HG03064 (cell line): Measurements from ENCODE around the gene BLOC1S6.
A peak's percentile ranks its signal among the peaks of the same experiment; 100 is the strongest.
"Not testable (repeated sequence)": the region's sequence is repeated elsewhere in the genome, so short reads cannot be mapped to it uniquely, and the experiment has no call there.

Source experiments
- ATAC-seq: cut with Tn5 transposase; IDR thresholded peaks from one replicate; pipeline ENCODE4 v1.9.1; 2021; ENCODE audit warnings: low read depth; ENCODE audit not compliant: unreplicated experiment

BLOC1S6 gene

DNA sequence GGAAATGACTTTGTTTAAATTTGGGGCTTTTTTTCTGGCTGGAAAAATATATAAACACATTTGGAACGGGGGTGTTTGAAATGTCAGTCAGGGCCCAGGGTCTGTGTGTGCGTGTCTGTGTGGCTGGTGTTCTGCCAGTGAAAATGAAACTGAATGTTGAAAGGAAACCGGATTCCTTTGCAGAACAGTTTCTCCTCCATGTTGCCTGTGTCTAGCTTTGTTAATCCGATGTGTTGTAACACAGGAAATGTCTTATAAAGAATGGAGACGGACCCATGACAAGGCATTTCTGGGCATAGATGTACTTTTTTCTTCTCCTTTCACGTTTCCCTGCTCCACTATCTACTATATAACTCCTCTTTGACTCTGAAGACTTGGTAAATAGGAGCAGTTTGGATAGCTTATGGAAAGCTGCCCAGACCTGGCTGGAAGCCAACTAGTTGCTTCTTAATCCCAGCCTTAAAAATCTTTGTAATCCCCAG is 50.4 kb downstream of the BLOC1S6 start:
- peak; percentile 43 for ATAC-seq

DNA sequence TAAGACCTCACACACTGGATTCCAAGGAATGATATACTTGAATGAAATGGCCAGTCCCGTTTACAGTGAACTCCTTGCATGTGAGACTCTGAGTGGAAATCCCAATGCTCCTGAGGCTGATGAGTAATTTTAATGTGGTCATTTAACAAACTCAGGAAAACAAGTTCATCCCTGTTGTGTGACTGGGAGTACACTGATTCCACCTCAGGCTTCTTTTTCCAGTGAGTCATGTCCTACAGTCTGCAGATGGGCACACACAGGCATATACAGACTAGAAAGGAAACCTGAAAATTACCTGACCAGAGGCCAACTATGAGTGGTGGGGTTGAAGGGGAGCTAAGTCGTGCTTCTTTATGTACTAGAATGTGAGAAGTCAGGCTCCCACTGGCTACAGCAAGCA is 53.4 kb downstream of the BLOC1S6 start:
- no peak for ATAC-seq

DNA sequence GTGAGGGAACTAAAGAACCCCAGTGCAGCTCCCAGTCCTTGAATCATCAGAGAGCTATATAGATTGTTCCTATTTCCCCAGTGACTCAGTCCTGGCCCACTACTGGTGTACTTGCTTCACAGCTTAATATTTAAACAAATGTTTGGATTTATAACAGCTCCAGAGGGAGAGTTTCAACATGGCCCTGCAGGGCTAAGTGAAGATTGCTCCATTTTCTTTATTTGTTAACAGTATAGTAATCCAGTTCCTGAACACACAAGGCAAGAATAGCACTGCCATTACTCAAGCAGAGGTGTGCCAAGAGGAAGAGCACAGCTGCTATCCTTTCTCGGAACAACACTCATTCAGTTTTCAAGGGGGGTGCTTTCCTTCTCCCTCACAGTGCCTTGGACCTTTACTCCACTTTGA is 54.2 kb downstream of the BLOC1S6 start:
- no peak for ATAC-seq

DNA sequence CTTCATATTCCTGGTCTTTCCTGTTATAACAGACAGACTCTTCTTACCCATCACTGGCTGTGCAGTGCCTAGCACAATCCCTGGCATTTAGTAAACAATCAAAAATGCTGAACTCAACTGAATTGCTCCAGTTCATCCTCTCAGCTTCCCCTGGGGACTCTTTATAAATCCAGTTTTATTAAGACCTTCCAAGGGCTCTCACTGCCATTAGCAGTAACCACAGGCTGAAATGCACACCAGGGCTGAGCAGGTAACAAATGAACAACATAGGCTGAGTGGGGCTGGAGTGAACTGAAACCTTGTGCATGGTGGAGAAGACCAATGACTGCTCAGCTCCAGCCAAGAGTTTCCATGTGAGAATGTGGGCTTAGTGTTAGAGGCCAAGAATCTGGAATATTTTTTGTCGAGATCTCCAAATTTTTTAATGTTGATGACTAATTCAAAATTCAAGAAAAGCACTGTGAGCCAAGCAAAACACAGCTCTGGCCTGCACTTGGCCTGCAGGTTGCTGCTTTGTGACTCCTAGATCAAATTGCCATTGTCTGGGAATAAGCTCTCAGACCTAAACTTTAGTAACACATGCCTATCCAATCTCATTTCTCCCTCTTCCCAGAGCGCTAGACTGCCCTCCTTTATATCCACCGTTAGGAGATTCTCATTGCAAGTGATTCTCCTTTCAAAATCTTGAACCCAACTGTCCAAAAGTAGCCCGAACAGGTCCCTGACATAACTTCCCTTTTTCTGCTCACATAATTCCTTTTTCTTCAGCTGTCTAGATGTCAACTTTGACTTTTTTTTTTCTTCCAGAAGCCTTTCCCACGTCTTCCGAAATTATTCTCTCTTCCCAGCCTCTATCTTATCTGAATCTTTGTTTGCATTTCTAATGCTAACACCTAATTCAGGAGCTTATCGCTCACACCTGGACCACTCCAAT is 55.1 kb downstream of the BLOC1S6 start:
- no peak for ATAC-seq

DNA sequence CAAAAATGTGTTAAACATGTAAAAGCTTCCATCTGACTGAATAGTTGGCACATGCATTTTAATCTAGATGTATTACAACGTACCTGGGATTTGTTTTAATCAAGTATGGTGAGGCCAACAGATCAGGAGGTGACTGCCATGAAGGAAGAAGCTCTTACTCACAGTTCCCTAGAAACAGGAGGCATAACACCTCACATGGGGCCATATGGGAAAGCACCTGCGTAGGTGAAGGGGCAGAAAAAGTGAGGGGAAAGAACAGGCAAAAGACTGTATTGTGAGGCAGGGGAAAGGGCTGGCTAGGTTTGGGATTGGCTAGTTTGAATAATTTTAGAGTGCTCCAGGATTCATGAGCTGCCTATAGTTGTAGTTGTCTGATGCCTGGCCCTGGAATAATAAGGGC is 57.3 kb downstream of the BLOC1S6 start:
- no peak for ATAC-seq

DNA sequence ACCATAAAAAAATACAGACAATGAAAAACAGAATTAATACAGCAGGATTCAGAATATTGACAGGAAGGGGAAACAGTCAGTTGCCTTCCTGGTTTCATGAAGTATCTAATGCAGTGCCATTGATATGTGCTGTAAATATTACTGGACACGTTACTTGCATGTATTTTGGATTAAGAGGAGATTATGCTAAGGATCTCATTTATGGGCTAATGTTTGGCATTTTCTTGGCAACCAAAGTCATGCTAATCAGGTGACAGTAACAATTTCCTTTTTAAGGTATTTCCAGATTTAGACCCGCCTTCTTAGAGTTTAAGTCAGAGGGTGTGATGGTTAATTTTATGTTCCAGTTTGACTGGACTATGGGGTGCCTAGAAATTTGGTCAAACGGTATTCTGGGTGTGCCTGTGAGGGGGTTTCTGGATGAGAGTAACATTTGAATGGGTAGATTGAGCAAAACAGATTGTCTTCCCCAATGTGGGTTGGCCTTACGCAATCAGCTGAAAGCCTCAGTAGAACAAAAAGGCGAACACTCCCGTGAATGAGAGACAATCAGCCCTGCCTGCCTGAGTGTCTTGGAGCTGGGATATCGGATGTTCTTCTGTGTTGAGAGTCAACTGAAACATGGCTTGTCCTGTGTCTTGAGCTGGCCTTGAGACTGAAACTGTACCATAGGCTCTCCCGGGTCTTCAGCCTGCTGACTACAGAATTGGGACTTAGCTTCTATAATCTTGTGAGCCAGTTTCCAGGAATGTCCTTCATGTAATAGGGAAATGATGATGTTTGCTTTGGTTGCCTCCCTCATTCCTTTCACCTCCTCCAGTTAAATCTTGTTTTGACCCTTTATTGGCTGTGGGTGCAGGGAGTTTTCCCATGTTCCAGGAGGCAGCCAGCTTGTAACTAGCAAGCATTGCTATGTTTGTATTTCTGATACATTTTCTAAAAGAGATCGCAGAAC is 58.1 kb downstream of the BLOC1S6 start:
- no peak for ATAC-seq

DNA sequence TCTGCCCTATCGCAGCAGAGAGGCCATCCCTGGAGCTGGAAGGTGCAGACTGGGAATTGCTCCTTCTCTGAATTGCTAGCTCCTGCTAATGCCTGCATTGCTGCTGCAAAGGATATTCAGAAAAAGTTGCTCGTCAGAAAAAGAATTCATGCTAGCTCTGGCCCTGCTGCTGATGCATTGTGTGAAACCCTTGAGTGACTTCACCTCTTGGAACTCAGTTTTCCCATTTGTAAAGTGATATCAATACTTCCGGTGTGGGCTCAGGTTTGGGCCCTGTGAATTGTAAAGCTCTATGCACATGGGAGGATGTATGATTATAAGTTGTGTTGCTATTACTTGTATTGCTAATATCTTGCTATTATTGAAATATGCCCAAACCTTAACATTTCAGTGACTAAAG is 59.0 kb downstream of the BLOC1S6 start:
- ATAC-seq = no peak

DNA sequence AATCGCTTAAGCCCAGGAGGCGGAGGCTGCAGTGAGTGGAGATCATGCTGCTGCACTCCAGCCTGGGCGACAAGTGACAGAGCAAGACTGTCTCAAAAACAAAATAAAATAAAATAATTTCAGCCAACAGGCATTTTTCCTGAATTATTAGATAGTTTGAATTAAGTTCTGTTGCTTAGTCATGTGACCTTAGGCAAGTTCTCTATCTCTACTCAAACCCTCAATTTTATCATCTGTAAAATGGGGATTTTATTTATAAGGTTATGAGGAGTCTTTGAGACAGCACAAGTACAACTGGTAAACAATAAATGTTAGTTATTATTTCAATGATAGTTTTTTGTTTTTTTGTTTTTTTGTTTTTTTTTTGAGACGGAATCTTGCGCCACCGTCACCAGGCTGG is 60.6 kb downstream of the BLOC1S6 start:
- no peak for ATAC-seq

DNA sequence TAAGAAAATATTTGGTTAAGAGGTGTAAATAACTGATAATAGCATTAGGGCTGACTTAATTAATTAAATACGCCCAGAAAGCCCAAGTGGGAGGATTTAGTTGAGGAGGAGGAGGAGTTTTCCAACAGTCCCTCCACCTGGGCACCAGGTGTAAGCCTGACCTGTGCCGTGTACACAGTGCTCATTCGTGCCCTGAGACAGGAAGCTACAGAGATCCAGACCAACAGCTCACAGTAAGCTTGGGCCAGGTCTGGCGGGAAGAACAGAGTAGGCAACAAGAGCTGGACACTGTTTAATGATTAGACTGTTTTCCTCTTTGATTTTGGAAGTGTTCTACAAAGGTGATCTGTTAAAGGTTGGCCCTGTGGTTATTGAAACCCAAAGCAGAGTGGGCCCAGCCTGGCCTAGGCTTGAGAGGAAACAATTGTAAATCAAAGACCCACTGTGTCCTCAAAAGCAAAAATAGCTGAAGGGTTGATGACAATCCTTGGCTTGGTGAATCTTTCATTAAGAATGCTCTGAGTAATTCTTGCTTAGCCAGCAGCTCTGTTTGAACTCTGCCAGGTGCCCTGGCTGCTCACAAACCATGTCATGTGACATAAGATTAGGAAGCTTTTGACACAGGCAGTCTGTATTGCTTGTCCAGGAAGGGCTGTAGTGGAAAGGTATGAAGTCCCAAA is 61.5 kb downstream of the BLOC1S6 start:
- ATAC-seq = no peak

DNA sequence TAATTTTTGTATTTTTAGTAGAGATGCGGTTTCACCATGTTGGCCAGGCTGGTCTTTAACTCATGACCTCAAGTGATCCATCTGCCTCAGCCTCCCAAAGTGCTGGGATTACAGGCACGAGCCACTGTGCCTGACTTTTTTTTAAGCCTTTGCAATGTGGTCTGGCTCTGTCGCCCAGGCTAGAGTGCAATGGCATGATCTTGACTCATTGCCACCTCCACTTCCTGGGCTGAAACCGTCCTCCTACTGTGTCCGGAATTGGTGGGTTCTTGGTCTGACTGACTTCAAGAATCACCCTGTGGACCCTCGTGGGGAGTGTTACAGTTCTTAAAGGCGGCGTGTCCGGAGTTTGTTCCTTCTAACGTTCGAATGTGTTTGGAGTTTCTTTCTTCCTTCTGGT is 62.8 kb downstream of the BLOC1S6 start:
- not testable (repeated sequence) for ATAC-seq

DNA sequence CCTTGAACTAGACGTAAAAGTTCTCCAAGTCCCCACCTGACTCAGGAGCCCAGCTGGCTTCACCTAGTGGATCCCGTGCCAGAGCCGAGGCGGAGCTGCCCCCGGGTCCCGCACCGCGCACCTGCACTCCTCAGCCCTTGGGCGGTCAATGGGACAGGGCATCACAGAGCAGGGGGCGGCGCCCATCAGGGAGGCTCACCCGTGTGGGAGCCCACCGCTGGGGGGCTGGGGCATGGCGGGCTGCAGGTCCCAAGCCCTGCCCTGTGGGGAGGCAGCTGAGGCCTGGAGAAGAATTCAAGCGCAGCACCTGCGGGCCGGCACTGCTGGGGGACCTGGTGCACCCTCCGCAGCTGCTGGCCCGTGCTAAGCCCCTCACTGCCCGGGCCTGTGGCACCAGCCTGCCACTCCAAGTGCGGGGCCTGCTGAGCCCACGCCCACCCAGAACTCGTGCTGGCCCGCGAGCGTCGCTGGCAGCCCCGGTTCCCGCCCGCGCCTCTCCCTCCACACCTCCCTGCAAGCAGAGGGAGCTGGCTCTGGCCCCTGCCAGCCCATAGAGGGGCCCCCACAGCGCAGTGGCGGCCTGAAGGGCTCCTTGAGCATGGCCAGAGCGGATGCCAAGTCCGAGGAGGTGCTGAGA is 63.8 kb downstream of the BLOC1S6 start:
- ATAC-seq = no peak

DNA sequence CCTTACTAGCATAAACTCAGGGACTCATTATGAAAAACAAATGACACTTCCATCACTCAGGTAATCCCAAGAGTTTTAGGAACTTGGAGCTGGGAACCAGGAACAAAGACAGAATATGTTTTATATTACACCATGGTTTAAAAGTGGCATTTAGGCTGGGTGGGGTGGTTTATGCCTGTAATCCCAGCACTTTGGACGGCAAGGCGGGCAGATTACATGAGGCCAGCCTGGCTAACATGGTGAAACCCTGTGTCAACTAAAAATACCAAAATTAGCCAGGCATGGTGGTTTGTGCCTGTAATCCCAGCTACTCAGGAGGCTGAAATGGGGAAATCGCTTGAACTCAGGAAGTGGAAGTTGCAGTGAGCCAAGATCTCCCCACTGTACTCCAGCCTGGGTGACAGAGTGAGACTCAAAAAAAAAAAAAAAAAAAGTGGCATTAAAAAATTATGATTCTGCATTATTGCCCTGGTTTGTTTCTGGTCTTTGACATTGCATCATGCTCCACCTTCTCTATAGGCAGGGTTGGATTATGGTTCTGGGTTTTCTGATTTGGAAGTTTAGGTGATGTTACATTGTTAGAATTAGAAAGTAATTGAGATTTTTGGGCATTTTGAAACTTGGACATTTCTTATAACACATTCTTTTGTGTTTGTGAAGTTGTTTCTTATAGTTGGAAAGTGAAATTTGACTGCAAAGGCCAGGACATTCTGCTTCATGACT is 66.7 kb downstream of the BLOC1S6 start:
- ATAC-seq = no peak

DNA sequence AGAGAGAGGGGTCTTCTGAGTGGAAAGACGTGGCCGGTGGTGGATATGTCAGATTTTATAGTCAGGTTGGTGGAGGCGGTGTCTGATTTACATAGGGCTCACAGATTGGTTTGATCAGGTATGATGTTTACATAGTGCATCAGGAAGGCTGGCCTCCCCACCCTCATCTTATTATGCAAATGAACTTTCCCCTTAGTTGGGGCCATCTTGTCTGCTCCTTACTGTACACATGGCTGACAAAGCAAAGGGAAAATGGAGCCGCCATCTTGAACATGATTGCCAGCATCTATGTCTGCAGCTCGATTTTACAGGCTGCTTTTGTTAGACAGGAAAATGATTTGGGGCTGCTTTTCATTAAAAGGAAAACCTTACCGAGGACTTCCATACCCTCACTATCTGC is 67.6 kb downstream of the BLOC1S6 start:
- ATAC-seq = no peak

DNA sequence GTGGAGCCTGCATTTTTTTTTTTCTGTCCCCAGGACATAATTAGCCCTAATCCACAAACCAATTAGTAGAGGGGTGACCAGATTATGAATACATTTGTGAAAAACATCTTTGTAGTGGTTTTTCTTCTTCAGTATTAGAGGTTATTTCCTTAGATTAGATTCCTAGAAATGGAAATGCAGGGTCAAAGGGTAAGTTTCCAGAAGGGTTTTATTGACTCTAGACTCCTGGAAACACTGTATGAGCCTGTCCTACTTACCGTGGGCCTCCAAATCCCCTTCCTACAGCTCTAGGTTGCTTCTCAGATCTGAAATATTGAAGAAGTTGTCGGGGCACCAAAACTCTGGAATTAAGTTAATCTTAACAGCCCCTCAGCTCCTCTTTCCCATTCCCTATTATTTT is 70.1 kb downstream of the BLOC1S6 start:
- ATAC-seq = no peak

DNA sequence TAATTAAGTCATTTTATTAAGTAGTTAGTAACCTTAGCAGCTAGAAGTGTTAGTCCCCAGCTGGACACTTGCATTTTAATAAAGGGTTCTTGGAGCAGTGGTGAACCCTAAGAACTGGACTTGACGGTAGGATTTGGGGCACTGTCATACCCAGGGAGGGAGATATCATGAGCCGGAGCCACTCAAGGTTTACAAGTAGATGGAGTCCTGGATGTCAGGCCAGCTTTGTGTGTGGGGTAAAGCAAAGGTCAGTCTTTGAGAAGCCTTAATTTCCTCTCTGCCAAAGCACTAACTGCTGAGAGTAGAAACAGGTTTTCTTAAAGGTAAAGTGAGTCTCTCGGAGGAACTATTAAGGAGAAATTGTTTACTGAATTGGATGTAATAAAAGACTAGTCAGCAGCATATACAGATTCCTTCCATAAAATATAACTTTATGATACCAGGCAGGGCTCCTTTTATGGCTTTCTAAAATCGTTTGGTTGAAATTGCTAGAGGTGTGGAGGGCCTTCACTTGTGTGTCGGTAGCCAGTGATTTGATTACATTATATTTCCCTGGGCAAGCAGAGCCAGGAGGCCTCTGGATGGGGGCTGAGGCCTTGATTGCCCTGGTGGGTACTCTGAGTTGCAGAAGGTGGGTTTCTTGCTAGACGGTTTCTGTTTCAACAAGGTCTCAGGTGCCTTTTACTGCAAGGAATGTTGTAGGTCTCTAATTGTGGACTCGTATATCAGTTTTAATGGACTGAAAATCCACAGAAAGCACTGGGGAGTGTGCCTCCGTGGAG is 70.8 kb downstream of the BLOC1S6 start:
- no peak for ATAC-seq
